GM23338 (cell line): Measurements from ENCODE around the gene SYNPR. TPM values are rescaled to one million over a fixed set of nuclear protein-coding genes. Genes with fewer than 3 reads are reported as not detected.

Experiments
- ATAC-seq: fragments of 200-7000 bp; cut with Tn5 transposase; 3 replicates; pipeline ENCODE4 v1.9.1; 2020
- DNase-seq: peaks from one replicate; pipeline ENCODE4 v3.0.0-alpha.2; 2015; ENCODE audit warnings: low spot score
- H2AFZ ChIP-seq: fragments of 200-600 bp; sonication (generic); 2 replicates; pipeline ENCODE4 v1.8.0; 2016; ENCODE audit warnings: antibody characterized with exemption, mild to moderate bottlenecking, moderate library complexity
- H3F3A ChIP-seq: fragments of 200-600 bp; sonication (generic); replicated peaks from 2 replicates; pipeline ENCODE4 v1.8.0; 2017; ENCODE audit warnings: antibody characterized with exemption, mixed run types, low read depth
- H3K27ac ChIP-seq: fragments of 200-600 bp; sonication (generic); 2 replicates; pipeline ENCODE4 v1.6.1; 2016; ENCODE audit warnings: low read depth
- H3K27me3 ChIP-seq: fragments of 200-600 bp; sonication (generic); 2 replicates; pipeline ENCODE4 v1.8.0; 2016; ENCODE audit warnings: mild to moderate bottlenecking, mixed run types, moderate library complexity; ENCODE audit not compliant: insufficient read depth
- H3K36me3 ChIP-seq: fragments of 200-600 bp; sonication (generic); 2 replicates; pipeline ENCODE4 v1.8.0; 2016; ENCODE audit warnings: mild to moderate bottlenecking; ENCODE audit not compliant: insufficient read depth
- H3K4me1 ChIP-seq: fragments of 200-600 bp; sonication (generic); 2 replicates; pipeline ENCODE4 v1.8.0; 2016; ENCODE audit warnings: mild to moderate bottlenecking, moderate library complexity; ENCODE audit not compliant: insufficient read depth
- H3K4me2 ChIP-seq: fragments of 200-600 bp; sonication (generic); 2 replicates; pipeline ENCODE4 v1.7.1; 2017; ENCODE audit warnings: mixed run types
- H3K4me3 ChIP-seq: fragments of 200-600 bp; sonication (generic); 2 replicates; pipeline ENCODE4 v1.6.1; 2016; ENCODE audit warnings: mixed run types
- H3K79me2 ChIP-seq: fragments of 200-600 bp; sonication (generic); replicated peaks from 2 replicates; pipeline ENCODE4 v1.8.0; 2017; ENCODE audit warnings: mild to moderate bottlenecking; ENCODE audit not compliant: insufficient read depth
- H3K9me2 ChIP-seq: fragments of 200-600 bp; sonication (generic); 2 replicates; pipeline ENCODE4 v1.8.0; 2017; ENCODE audit not compliant: insufficient read depth
- H4K20me1 ChIP-seq: fragments of 200-600 bp; sonication (generic); replicated peaks from 2 replicates; pipeline ENCODE4 v1.8.0; 2017; ENCODE audit warnings: mild to moderate bottlenecking; ENCODE audit not compliant: insufficient read depth
- H3K27ac Mint-ChIP-seq: 2 replicates; pipeline ENCODE4 v1.8.0; 2020; ENCODE audit warnings: inconsistent platforms, mild to moderate bottlenecking, moderate library complexity, mixed read lengths
- H3K27me3 Mint-ChIP-seq: 3 replicates; pipeline ENCODE4 v1.8.0; 2022; ENCODE audit warnings: low read depth, mild to moderate bottlenecking, moderate library complexity, mixed read lengths, inconsistent platforms; ENCODE audit not compliant: insufficient read depth, poor library complexity
- H3K36me3 Mint-ChIP-seq: 3 replicates; pipeline ENCODE4 v1.8.0; 2021; ENCODE audit warnings: low read depth, mild to moderate bottlenecking, inconsistent platforms, moderate library complexity, mixed read lengths
- H3K4me1 Mint-ChIP-seq: 3 replicates; pipeline ENCODE4 v1.8.0; 2020; ENCODE audit warnings: mild to moderate bottlenecking, inconsistent platforms, mixed read lengths
- H3K4me3 Mint-ChIP-seq: 3 replicates; pipeline ENCODE4 v1.8.0; 2021; ENCODE audit warnings: moderate library complexity, mild to moderate bottlenecking, inconsistent platforms, mixed read lengths
- H3K9me3 Mint-ChIP-seq: 3 replicates; pipeline ENCODE4 v1.8.0; 2020; ENCODE audit warnings: moderate library complexity, mild to moderate bottlenecking, inconsistent platforms, mixed read lengths
- CREB1 ChIP-seq: fragments of 250-450 bp; sonication (Bioruptor Pico); IDR thresholded peaks from 2 replicates; pipeline ENCODE4 v1.5.0; 2020; ENCODE audit warnings: low read depth, mild to moderate bottlenecking, moderate library complexity
- CTCF ChIP-seq, 2 experiments: fragments of 200-600 bp in 1 of 2; sonication (generic) in 1 of 2; conservative IDR thresholded peaks; 2 replicates each; pipeline versions ENCODE4 v1.5.1 to v1.6.1; 2016 to 2017; ENCODE audit warnings: antibody characterized with exemption in 2 of 2, low read depth in 2 of 2, mild to moderate bottlenecking in 2 of 2, moderate library complexity in 1 of 2
- EZH2 ChIP-seq: fragments of 200-600 bp; sonication (generic); IDR thresholded peaks from one replicate; pipeline ENCODE4 v1.8.0; 2017; ENCODE audit warnings: antibody characterized with exemption, mild to moderate bottlenecking, low read depth; ENCODE audit not compliant: unreplicated experiment
- EZH2phosphoT487 ChIP-seq: fragments of 200-600 bp; sonication (generic); IDR thresholded peaks from one replicate; pipeline ENCODE4 v1.8.1; 2018; ENCODE audit warnings: antibody characterized with exemption; ENCODE audit not compliant: unreplicated experiment
- JUNB ChIP-seq: IDR thresholded peaks from one replicate; pipeline ENCODE4 v1.6.1; 2016; ENCODE audit warnings: antibody characterized with exemption; ENCODE audit not compliant: unreplicated experiment
- STAT1 ChIP-seq: IDR thresholded peaks from one replicate; pipeline ENCODE4 v1.6.1; 2016; ENCODE audit warnings: antibody characterized with exemption; ENCODE audit not compliant: unreplicated experiment
- ZNF114 ChIP-seq: fragments of 250-450 bp; sonication (Bioruptor Pico); IDR thresholded peaks from 2 replicates; pipeline ENCODE4 v1.5.0; 2020; ENCODE audit warnings: mild to moderate bottlenecking, moderate library complexity
- ZNF331 ChIP-seq: fragments of 250-450 bp; sonication (Bioruptor Pico); IDR thresholded peaks from 2 replicates; pipeline ENCODE4 v1.5.0; 2020; ENCODE audit warnings: low read depth, mild to moderate bottlenecking, moderate library complexity
- polyA plus RNA-seq: library from polyadenylated mRNA; unstranded; fragments of >200 nt; fragmentation: Nextera tagmentation; extraction: Ambion mirVana; gene quantifications from 2 replicates; pipeline ENCODE4 v1.2.1, GENCODE V29; 2016
- total RNA-seq: library from RNA; depleted of rRNA; stranded (reverse); fragments of >200 nt; shearing (Covaris generic); gene quantifications from 2 replicates; pipeline ENCODE4 v1.2.3, GENCODE V29; 2014
- TF ChIP-seq, protein P1 (sequence below): IDR thresholded peaks from 2 replicates; pipeline ENCODE4 v1.6.1; 2016; ENCODE audit warnings: antibody characterized with exemption
- TF ChIP-seq, protein P2 (sequence below): fragments of 250-450 bp; sonication (Bioruptor Pico); IDR thresholded peaks from 2 replicates; pipeline ENCODE4 v1.5.0; 2020; ENCODE audit warnings: mild to moderate bottlenecking, moderate library complexity

The SYNPR gene
- total and polyA plus RNA-seq, 2 experiments from 2014 or later: 0.38 to 0.55 TPM

DNA sequence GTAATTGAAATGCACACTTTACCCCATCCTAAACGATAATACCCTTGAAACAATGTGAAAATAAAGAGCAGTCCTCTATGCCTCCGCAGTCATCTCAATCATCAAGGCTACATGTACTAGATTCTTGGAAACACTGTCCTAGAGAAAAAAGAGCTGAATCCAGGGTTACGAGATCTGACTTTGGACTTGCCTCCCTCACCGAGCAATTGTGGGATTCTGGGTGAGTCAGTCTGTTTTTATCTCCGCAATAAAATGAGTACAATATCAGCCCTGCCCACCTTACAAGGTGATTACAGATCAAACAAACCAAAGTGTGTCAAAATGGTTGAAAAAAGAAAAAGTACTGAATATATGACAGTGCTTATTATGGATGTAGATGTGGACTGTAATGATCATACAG, 222.1 kb downstream of the SYNPR start:
- no peaks in the 10 kb centered on the region for H3K4me1 ChIP-seq
- Mint-ChIP-seq H3K4me3 (no peak overlapping the region), H3K9me3 (no peaks in the 10 kb centered on the region), H3K36me3 (no peaks in the 10 kb centered on the region), H3K27ac (no peak overlapping the region), H3K27me3 (no peaks in the 10 kb centered on the region), H3K4me1 (no peaks in the 10 kb centered on the region)
- no peaks in the 10 kb centered on the region; the same call in 1 of the 2 replicates for H3K36me3 ChIP-seq
- H3K27me3 ChIP-seq: no peaks in the 10 kb centered on the region
- no peaks in the 10 kb centered on the region for H3K9me2 ChIP-seq
- H3K79me2 ChIP-seq: no peaks in the 10 kb centered on the region
- ATAC-seq (no peak), DNase-seq (no peak)
- no peaks in the 10 kb centered on the region for H4K20me1 ChIP-seq
- H3K4me2 ChIP-seq: no peak overlapping the region
- no peak overlapping the region for H3K27ac ChIP-seq
- H3F3A ChIP-seq: no peaks in the 10 kb centered on the region
- TF ChIP-seq, protein P1, sequence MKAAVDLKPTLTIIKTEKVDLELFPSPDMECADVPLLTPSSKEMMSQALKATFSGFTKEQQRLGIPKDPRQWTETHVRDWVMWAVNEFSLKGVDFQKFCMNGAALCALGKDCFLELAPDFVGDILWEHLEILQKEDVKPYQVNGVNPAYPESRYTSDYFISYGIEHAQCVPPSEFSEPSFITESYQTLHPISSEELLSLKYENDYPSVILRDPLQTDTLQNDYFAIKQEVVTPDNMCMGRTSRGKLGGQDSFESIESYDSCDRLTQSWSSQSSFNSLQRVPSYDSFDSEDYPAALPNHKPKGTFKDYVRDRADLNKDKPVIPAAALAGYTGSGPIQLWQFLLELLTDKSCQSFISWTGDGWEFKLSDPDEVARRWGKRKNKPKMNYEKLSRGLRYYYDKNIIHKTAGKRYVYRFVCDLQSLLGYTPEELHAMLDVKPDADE: no peak
- TF ChIP-seq CREB1 (CRISPR knock-in tag): no peak
- TF ChIP-seq EZH2phosphoT487: no peak
- no peak for TF ChIP-seq ZNF331 (CRISPR knock-in tag)
- no peak for TF ChIP-seq EZH2
- no peak for TF ChIP-seq JUNB
- TF ChIP-seq ZNF114 (CRISPR knock-in tag): no peak
- no peak for TF ChIP-seq CTCF (conservative IDR thresholded peaks at IDR 0.05; ENCODE audit: low read depth in 2 of 2)
- no peak for TF ChIP-seq STAT1
- no peak overlapping the region for H3K4me3 ChIP-seq
- H2AFZ ChIP-seq: no peak overlapping the region

DNA sequence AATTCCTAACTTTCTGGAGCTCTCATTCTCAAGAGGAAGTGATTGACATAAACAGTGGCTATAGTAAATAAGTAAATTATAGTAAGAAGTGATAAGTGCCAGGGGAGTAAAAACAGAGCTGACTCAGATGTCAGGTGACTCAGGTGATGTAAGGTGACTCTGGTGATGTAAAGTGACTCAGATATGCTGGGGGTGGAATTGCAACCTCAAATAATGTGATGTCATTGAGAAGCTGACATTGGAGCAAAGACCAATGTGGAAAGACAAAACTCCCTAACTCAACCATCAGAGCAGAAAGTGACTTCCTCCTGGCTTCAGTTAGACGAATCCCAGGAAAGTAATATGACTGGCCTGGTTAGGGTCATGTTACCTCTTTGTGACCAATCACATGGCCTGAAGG, 230.2 kb downstream of the SYNPR start:
- H3K36me3 Mint-ChIP-seq: no peaks in the 10 kb centered on the region
- TF ChIP-seq EZH2: no peak
- no peak for TF ChIP-seq EZH2phosphoT487
- TF ChIP-seq CTCF (conservative IDR thresholded peaks at IDR 0.05; ENCODE audit: low read depth in 2 of 2): no peak
- no peak for TF ChIP-seq ZNF114 (CRISPR knock-in tag)
- TF ChIP-seq, protein P2, sequence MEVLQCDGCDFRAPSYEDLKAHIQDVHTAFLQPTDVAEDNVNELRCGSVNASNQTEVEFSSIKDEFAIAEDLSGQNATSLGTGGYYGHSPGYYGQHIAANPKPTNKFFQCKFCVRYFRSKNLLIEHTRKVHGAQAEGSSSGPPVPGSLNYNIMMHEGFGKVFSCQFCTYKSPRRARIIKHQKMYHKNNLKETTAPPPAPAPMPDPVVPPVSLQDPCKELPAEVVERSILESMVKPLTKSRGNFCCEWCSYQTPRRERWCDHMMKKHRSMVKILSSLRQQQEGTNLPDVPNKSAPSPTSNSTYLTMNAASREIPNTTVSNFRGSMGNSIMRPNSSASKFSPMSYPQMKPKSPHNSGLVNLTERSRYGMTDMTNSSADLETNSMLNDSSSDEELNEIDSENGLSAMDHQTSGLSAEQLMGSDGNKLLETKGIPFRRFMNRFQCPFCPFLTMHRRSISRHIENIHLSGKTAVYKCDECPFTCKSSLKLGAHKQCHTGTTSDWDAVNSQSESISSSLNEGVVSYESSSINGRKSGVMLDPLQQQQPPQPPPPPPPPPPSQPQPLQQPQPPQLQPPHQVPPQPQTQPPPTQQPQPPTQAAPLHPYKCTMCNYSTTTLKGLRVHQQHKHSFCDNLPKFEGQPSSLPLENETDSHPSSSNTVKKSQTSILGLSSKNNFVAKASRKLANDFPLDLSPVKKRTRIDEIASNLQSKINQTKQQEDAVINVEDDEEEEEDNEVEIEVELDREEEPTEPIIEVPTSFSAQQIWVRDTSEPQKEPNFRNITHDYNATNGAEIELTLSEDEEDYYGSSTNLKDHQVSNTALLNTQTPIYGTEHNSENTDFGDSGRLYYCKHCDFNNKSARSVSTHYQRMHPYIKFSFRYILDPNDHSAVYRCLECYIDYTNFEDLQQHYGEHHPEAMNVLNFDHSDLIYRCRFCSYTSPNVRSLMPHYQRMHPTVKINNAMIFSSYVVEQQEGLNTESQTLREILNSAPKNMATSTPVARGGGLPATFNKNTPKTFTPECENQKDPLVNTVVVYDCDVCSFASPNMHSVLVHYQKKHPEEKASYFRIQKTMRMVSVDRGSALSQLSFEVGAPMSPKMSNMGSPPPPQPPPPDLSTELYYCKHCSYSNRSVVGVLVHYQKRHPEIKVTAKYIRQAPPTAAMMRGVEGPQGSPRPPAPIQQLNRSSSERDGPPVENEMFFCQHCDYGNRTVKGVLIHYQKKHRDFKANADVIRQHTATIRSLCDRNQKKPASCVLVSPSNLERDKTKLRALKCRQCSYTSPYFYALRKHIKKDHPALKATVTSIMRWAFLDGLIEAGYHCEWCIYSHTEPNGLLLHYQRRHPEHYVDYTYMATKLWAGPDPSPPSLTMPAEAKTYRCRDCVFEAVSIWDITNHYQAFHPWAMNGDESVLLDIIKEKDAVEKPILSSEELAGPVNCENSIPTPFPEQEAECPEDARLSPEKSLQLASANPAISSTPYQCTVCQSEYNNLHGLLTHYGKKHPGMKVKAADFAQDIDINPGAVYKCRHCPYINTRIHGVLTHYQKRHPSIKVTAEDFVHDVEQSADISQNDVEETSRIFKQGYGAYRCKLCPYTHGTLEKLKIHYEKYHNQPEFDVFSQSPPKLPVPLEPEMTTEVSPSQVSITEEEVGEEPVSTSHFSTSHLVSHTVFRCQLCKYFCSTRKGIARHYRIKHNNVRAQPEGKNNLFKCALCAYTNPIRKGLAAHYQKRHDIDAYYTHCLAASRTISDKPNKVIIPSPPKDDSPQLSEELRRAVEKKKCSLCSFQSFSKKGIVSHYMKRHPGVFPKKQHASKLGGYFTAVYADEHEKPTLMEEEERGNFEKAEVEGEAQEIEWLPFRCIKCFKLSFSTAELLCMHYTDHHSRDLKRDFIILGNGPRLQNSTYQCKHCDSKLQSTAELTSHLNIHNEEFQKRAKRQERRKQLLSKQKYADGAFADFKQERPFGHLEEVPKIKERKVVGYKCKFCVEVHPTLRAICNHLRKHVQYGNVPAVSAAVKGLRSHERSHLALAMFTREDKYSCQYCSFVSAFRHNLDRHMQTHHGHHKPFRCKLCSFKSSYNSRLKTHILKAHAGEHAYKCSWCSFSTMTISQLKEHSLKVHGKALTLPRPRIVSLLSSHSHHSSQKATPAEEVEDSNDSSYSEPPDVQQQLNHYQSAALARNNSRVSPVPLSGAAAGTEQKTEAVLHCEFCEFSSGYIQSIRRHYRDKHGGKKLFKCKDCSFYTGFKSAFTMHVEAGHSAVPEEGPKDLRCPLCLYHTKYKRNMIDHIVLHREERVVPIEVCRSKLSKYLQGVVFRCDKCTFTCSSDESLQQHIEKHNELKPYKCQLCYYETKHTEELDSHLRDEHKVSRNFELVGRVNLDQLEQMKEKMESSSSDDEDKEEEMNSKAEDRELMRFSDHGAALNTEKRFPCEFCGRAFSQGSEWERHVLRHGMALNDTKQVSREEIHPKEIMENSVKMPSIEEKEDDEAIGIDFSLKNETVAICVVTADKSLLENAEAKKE (CRISPR knock-in tag): no peak
- TF ChIP-seq JUNB: no peak
- TF ChIP-seq STAT1: no peak

More for the DNA sequence above, 230.2 kb downstream of the SYNPR start:
- peaks cover 23% of the 10 kb centered on the region for H3K4me1 Mint-ChIP-seq
- H3K9me3 Mint-ChIP-seq: no peaks in the 10 kb centered on the region
- H3F3A ChIP-seq: no peaks in the 10 kb centered on the region
- no peak overlapping the region for H3K27ac Mint-ChIP-seq
- no peak overlapping the region for H2AFZ ChIP-seq
- no peak overlapping the region for H3K4me3 ChIP-seq
- no peak overlapping the region for H3K4me2 ChIP-seq
- ATAC-seq: no peak
- no peaks in the 10 kb centered on the region for H3K27me3 Mint-ChIP-seq
- no peak overlapping the region for H3K4me3 Mint-ChIP-seq
- no peaks in the 10 kb centered on the region for H3K36me3 ChIP-seq
- no peaks in the 10 kb centered on the region for H3K79me2 ChIP-seq
- DNase-seq: no peak
- no peaks in the 10 kb centered on the region for H3K27me3 ChIP-seq
- H4K20me1 ChIP-seq: no peaks in the 10 kb centered on the region
- no peak overlapping the region for H3K27ac ChIP-seq
- no peaks in the 10 kb centered on the region; the same call in 1 of the 2 replicates for H3K9me2 ChIP-seq
- H3K4me1 ChIP-seq: peaks cover 29% of the 10 kb centered on the region
